ENCODE results near the gene AGPAT3.

AGPAT3 gene

GRCh38 chr21:43958364-43959158 is 93.5 kb downstream of the AGPAT3 start:
- no peak for DNase-seq

GRCh38 chr21:43959231-43960116 is 94.5 kb downstream of the AGPAT3 start:
- no peak for DNase-seq

GRCh38 chr21:43961382-43961909 is 96.4 kb downstream of the AGPAT3 start:
- DNase-seq = no peak

GRCh38 chr21:43965911-43966585 is 101.0 kb downstream of the AGPAT3 start:
- no peak for DNase-seq

GRCh38 chr21:43966946-43967512 is 102.0 kb downstream of the AGPAT3 start:
- no peak for DNase-seq

- DNase-seq = no peak
Observed at GRCh38 chr21:43967981-43968380, 103.0 kb downstream of the AGPAT3 start.

- no peak for DNase-seq
Observed at GRCh38 chr21:43968410-43969114, 103.5 kb downstream of the AGPAT3 start.

GRCh38 chr21:43969115-43969444 is 104.1 kb downstream of the AGPAT3 start:
- DNase-seq = no peak

GRCh38 chr21:43970551-43970950 is 105.5 kb downstream of the AGPAT3 start:
- DNase-seq = no peak

- DNase-seq = no peak
Observed at GRCh38 chr21:43971201-43971991, 106.4 kb downstream of the AGPAT3 start.

- no peak for DNase-seq
Observed at GRCh38 chr21:43971992-43972255, 106.9 kb downstream of the AGPAT3 start.

- DNase-seq = no peak
Observed at GRCh38 chr21:43972850-43973633, 108.0 kb downstream of the AGPAT3 start.

GRCh38 chr21:43973634-43973955 is 108.6 kb downstream of the AGPAT3 start:
- DNase-seq = no peak

GRCh38 chr21:43974791-43975468 is 109.9 kb downstream of the AGPAT3 start:
- no peak for DNase-seq

GRCh38 chr21:43975469-43976098 is 110.6 kb downstream of the AGPAT3 start:
- peak; percentile 86 for DNase-seq

GRCh38 chr21:43976661-43977060 is 111.6 kb downstream of the AGPAT3 start:
- DNase-seq = no peak

GRCh38 chr21:43978060-43978459 is 113.0 kb downstream of the AGPAT3 start:
- no peak for DNase-seq

- DNase-seq = no peak
Observed at GRCh38 chr21:43979654-43980053, 114.6 kb downstream of the AGPAT3 start.

GRCh38 chr21:43981151-43981870 is 116.3 kb downstream of the AGPAT3 start:
- no peak for DNase-seq
